ENCODE measurements around the gene CNTN1. TPM values are rescaled to one million over a fixed set of nuclear protein-coding genes. Genes with fewer than 3 reads are reported as not detected.

CNTN1 gene
- total RNA-seq, 1 experiment from 2014 or later = 3.0 TPM

DNA sequence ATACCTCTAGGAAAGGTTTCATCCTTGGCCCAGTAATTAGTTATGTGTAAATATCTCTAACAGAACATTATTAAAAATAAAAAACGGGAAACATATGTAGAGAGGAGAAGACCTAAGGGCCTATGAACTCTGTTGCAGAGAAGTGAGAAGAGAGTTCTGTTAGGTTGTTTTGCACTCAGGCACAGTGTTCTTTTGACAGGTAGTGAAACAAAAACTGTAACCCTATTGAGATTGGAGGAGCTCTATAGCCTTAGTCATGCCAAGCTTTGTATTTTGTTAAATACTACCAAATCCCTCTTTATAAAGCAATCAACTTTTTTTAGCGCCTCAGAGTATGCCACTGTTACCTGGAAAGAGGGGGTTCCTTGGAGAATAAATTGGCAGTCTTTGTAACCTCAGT lies 77.6 kb downstream of the CNTN1 start:
- no peaks in the 10 kb centered on the region for H3K27me3 ChIP-seq (ENCODE audit: insufficient read depth, low read length)
- H3K9ac ChIP-seq (ENCODE audit: low read length) = no peak overlapping the region
- H4K20me1 ChIP-seq (ENCODE audit: insufficient read depth) = no peaks in the 10 kb centered on the region
- H3K9me2 ChIP-seq (ENCODE audit: insufficient read depth) = no peaks in the 10 kb centered on the region
- DNase-seq (ENCODE audit: low read depth, low spot score) (no peak), ATAC-seq (no peak)
- no peak overlapping the region for H3K27ac ChIP-seq (ENCODE audit: low read depth, low read length)
- CTCF ChIA-PET = no interaction called here
- no peak for TF ChIP-seq ATF3 (IDR thresholded peaks at IDR 0.05)
- TF ChIP-seq REST (IDR thresholded peaks at IDR 0.05; ENCODE audit: low read depth) = no peak
- TF ChIP-seq YY1 (IDR thresholded peaks at IDR 0.05; ENCODE audit: extremely low read depth, insufficient replicate concordance, low read depth, low read length) = no peak
- no peak for TF ChIP-seq EZH2phosphoT487 (IDR thresholded peaks at IDR 0.05; ENCODE audit: borderline replicate concordance)
- TF ChIP-seq EGR1 (IDR thresholded peaks at IDR 0.05; ENCODE audit: low read depth) = no peak
- no peak for TF ChIP-seq ZFX (IDR thresholded peaks at IDR 0.05)
- TF ChIP-seq FOSL1 (IDR thresholded peaks at IDR 0.05; ENCODE audit: low read depth) = no peak
- H3K9me3 ChIP-seq (ENCODE audit: control insufficient read depth in 1 of 2, insufficient read depth in 1 of 2, low read depth in 1 of 2, low read length in 2 of 2) = no peaks in the 10 kb centered on the region
- POLR2A ChIA-PET = no interaction called here
- no peak overlapping the region for H3K4me2 ChIP-seq (ENCODE audit: low read length)
- H3K36me3 ChIP-seq (ENCODE audit: control insufficient read depth in 1 of 2, insufficient read depth in 2 of 2, low read length in 2 of 2) = no peaks in the 10 kb centered on the region
- H2AFZ ChIP-seq (ENCODE audit: low read depth, low read length, poor library complexity, severe bottlenecking) = no peak overlapping the region
- no peak overlapping the region for H3K4me3 ChIP-seq (replicated peaks in 1 of 2; ENCODE audit: low read depth in 1 of 2, low read length in 2 of 2)
- H3K4me1 ChIP-seq (ENCODE audit: control insufficient read depth in 1 of 2, insufficient read depth in 2 of 2, low read length in 2 of 2) = no peaks in the 10 kb centered on the region
- H3K79me2 ChIP-seq (ENCODE audit: insufficient read depth, low read length) = no peaks in the 10 kb centered on the region
- no TSS peak for BruUV-seq (replicated peaks)
- RAD21 ChIA-PET (ENCODE audit: low non-redundant PET in 1 of 2, low total read pairs in 2 of 2, uncharacterized antibody in 2 of 2, unreplicated experiment in 2 of 2) = no interaction called here
- intact Hi-C loops (cut with micrococcal nuclease) = no loop called here

GRCh38 chr12:40770781-40771180 lies 78.5 kb downstream of the CNTN1 start:
- Histone ChIP-seq H3K27ac (ENCODE audit: low read depth, low read length) (no peak overlapping the region), H3K4me1 (ENCODE audit: control insufficient read depth in 1 of 2, insufficient read depth in 2 of 2, low read length in 2 of 2) (no peaks in the 10 kb centered on the region), H3K9ac (ENCODE audit: low read length) (no peak overlapping the region), H3K27me3 (ENCODE audit: insufficient read depth, low read length) (no peaks in the 10 kb centered on the region), H2AFZ (ENCODE audit: low read depth, low read length, poor library complexity, severe bottlenecking) (no peak overlapping the region), H3K36me3 (ENCODE audit: control insufficient read depth in 1 of 2, insufficient read depth in 2 of 2, low read length in 2 of 2) (no peaks in the 10 kb centered on the region), H3K4me2 (ENCODE audit: low read length) (no peak overlapping the region), H3K4me3 (replicated peaks in 1 of 2; ENCODE audit: low read depth in 1 of 2, low read length in 2 of 2) (no peak overlapping the region), H4K20me1 (ENCODE audit: insufficient read depth) (no peaks in the 10 kb centered on the region), H3K9me3 (ENCODE audit: control insufficient read depth in 1 of 2, insufficient read depth in 1 of 2, low read depth in 1 of 2, low read length in 2 of 2) (no peaks in the 10 kb centered on the region), H3K9me2 (ENCODE audit: insufficient read depth) (no peaks in the 10 kb centered on the region), H3K79me2 (ENCODE audit: insufficient read depth, low read length) (no peaks in the 10 kb centered on the region)
- CTCF ChIA-PET = no interaction called here
- POLR2A ChIA-PET = no interaction called here
- RAD21 ChIA-PET (ENCODE audit: low non-redundant PET in 1 of 2, low total read pairs in 2 of 2, uncharacterized antibody in 2 of 2, unreplicated experiment in 2 of 2) = no interaction called here
- DNase-seq (ENCODE audit: low read depth, low spot score) = no peak
- ATAC-seq = no peak
- BruUV-seq (replicated peaks) = no TSS peak
- intact Hi-C loops (cut with micrococcal nuclease) = no loop called here
- TF ChIP-seq TCF7L2 (IDR thresholded peaks at IDR 0.05; ENCODE audit: borderline replicate concordance, extremely low read depth, insufficient read depth, insufficient read length) (no peak), ELF1 (IDR thresholded peaks at IDR 0.05; ENCODE audit: borderline replicate concordance, low read depth) (no peak), CBX3 (IDR thresholded peaks at IDR 0.05; ENCODE audit: low read depth) (no peak), SP1 (IDR thresholded peaks at IDR 0.05; ENCODE audit: low read depth) (no peak), POLR2A (IDR thresholded peaks at IDR 0.05; ENCODE audit: borderline replicate concordance, extremely low read depth, insufficient read depth, insufficient read length) (no peak), ATF3 (IDR thresholded peaks at IDR 0.05) (no peak), YY1 (IDR thresholded peaks at IDR 0.05; ENCODE audit: extremely low read depth, insufficient replicate concordance, low read depth, low read length) (no peak), REST (IDR thresholded peaks at IDR 0.05; ENCODE audit: low read depth) (no peak)
- TF ChIP-seq, protein P1, sequence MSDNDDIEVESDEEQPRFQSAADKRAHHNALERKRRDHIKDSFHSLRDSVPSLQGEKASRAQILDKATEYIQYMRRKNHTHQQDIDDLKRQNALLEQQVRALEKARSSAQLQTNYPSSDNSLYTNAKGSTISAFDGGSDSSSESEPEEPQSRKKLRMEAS (IDR thresholded peaks at IDR 0.05) = no peak

Data from HCT116 (cell line).